Panc1 (cell line): ENCODE measurements around the gene FASTKD2. TPM values are rescaled to one million over a fixed set of nuclear protein-coding genes. Genes with fewer than 3 reads are reported as not detected.

ENCODE experiments used
- ATAC-seq: fragments of 200-7000 bp; cut with Tn5 transposase; 2 replicates; pipeline ENCODE4 v1.9.1; 2020; ENCODE audit warnings: mild to moderate bottlenecking, moderate library complexity
- BruUV-seq: library from RNA; stranded (reverse); fragments of 400-500 nt; replicated peaks from 2 replicates; lab custom pipeline; 2021; lab: Mats Ljungman, UMichigan
- CTCF ChIA-PET: fragments of 300-600 bp; sonication (Branson Sonifier 250); formaldehyde crosslinking; loops from one replicate; lab custom pipeline; 2022; ENCODE audit warnings: antibody characterized with exemption; lab: Charles Lee
- POLR2A ChIA-PET: fragments of 300-600 bp; sonication (Branson Sonifier 250); formaldehyde crosslinking; loops from one replicate; lab custom pipeline; 2022; ENCODE audit warnings: antibody characterized with exemption; lab: Charles Lee
- DNase-seq: peaks from one replicate; pipeline ENCODE4 v3.0.0-alpha.2; 2010; ENCODE audit warnings: low read depth, low spot score
- H3K27ac ChIP-seq: 2 replicates; pipeline ENCODE4 v1.5.1; 2011; ENCODE audit warnings: mild to moderate bottlenecking, low read length, inconsistent platforms
- H3K27me3 ChIP-seq: fragments of 200-500 bp; sonication (Bioruptor generic); 2 replicates; pipeline ENCODE4 v1.6.0; 2014; ENCODE audit warnings: low read length, inconsistent platforms; ENCODE audit not compliant: control insufficient read depth, insufficient read depth
- H3K36me3 ChIP-seq: fragments of 200-500 bp; sonication (Bioruptor generic); 2 replicates; pipeline ENCODE4 v1.5.1; 2014; ENCODE audit warnings: inconsistent platforms, mild to moderate bottlenecking, low read length, moderate library complexity; ENCODE audit not compliant: control insufficient read depth, insufficient read depth
- H3K4me1 ChIP-seq: 2 replicates; pipeline ENCODE4 v1.5.1; 2011; ENCODE audit warnings: inconsistent platforms, mild to moderate bottlenecking, low read length, moderate library complexity; ENCODE audit not compliant: control insufficient read depth, insufficient read depth
- H3K4me3 ChIP-seq, 2 experiments: 2 replicates each; pipeline ENCODE4 v1.5.1; 2011 to 2012; ENCODE audit warnings: low read depth in 2 of 2, low read length in 2 of 2, mild to moderate bottlenecking in 2 of 2, inconsistent platforms in 1 of 2, moderate library complexity in 1 of 2
- H3K9me3 ChIP-seq: fragments of 200-500 bp; sonication (Bioruptor generic); 2 replicates; pipeline ENCODE4 v1.5.1; 2014; ENCODE audit warnings: low read depth, mild to moderate bottlenecking, inconsistent platforms, low read length, moderate library complexity; ENCODE audit not compliant: control insufficient read depth, insufficient read depth
- CTCF ChIP-seq: fragments of 450-650 bp; IDR thresholded peaks from 2 replicates; pipeline ENCODE4 v1.5.1; 2017; ENCODE audit warnings: mild to moderate bottlenecking
- POLR2AphosphoS5 ChIP-seq: IDR thresholded peaks from 2 replicates; pipeline ENCODE4 v1.6.1; 2012; ENCODE audit warnings: mild to moderate bottlenecking, low read depth, low read length, moderate library complexity
- REST ChIP-seq, 2 experiments: IDR thresholded peaks; 2 replicates each; pipeline ENCODE4 v1.6.1; 2011 to 2012; ENCODE audit warnings: low read depth in 2 of 2, control low read depth in 1 of 2, low read length in 1 of 2, mild to moderate bottlenecking in 1 of 2, moderate library complexity in 1 of 2; ENCODE audit not compliant: insufficient read depth in 1 of 2
- SIN3A ChIP-seq: IDR thresholded peaks from 2 replicates; pipeline ENCODE4 v1.6.1; 2012; ENCODE audit warnings: low read depth, mild to moderate bottlenecking, low read length, moderate library complexity, borderline replicate concordance; ENCODE audit not compliant: insufficient read depth
- TCF7L2 ChIP-seq: IDR thresholded peaks from 2 replicates; pipeline ENCODE4 v1.6.1; 2011; ENCODE audit warnings: mild to moderate bottlenecking, low read depth, low read length, inconsistent platforms
- in situ Hi-C: cut with HindIII; loops from 2 replicates; pipeline ENCODE4 v1.10.0; 2016; ENCODE audit warnings: low sequenced_read_pairs, low pct_unique_long_range_greater_than_20kb
- intact Hi-C: fragments of 100-400 bp; cut with micrococcal nuclease; formaldehyde crosslinking; loops from one replicate; pipeline ENCODE4 v1.10.0; 2022; ENCODE audit not compliant: unreplicated experiment
- total RNA-seq: library from RNA; stranded (reverse); gene quantifications from one replicate; pipeline ENCODE4 v1.2.1, GENCODE V29; 2021; ENCODE audit not compliant: unreplicated experiment

Gene FASTKD2
- total RNA-seq, 1 experiment from 2014 or later: 20.5 TPM

GRCh38 chr2:206723288-206723687, 42.1 kb upstream of the FASTKD2 start:
- BruUV-seq: no TSS peak
- ATAC-seq: no peak

GRCh38 chr2:206727287-206727686, 38.1 kb upstream of the FASTKD2 start:
- intact Hi-C loops: no loop called here
- ChIA-PET CTCF (no interaction called here), POLR2A (no interaction called here)
- no peaks in the 10 kb centered on the region for H3K4me1 ChIP-seq
- no peak for ATAC-seq
- in situ Hi-C loops: no loop called here
- H3K36me3 ChIP-seq: no peaks in the 10 kb centered on the region
- H3K4me3 ChIP-seq: no peak overlapping the region
- BruUV-seq: no TSS peak
- DNase-seq: no peak
- no peaks in the 10 kb centered on the region for H3K9me3 ChIP-seq
- TF ChIP-seq CTCF: no peak
- no peak for TF ChIP-seq TCF7L2
- no peak for TF ChIP-seq SIN3A
- no peak for TF ChIP-seq POLR2AphosphoS5
- TF ChIP-seq REST (IDR thresholded peaks at IDR 0.05; ENCODE audit: insufficient read depth in 1 of 2, low read depth in 2 of 2, low read length in 1 of 2): no peak
- H3K27ac ChIP-seq: no peak overlapping the region
- no peaks in the 10 kb centered on the region for H3K27me3 ChIP-seq

More at GRCh38 chr2:206723288-206723687, 42.1 kb upstream of the FASTKD2 start:
- H3K9me3 ChIP-seq: no peaks in the 10 kb centered on the region
- intact Hi-C loops: no loop called here
- no peak overlapping the region for H3K4me3 ChIP-seq
- H3K36me3 ChIP-seq: no peaks in the 10 kb centered on the region
- CTCF ChIA-PET: no interaction called here
- no peak for DNase-seq
- in situ Hi-C loops: no loop called here
- POLR2A ChIA-PET: no interaction called here
- no peaks in the 10 kb centered on the region for H3K27me3 ChIP-seq
- H3K27ac ChIP-seq: no peak overlapping the region
- no peaks in the 10 kb centered on the region for H3K4me1 ChIP-seq
- TF ChIP-seq CTCF (no peak), REST (IDR thresholded peaks at IDR 0.05; ENCODE audit: insufficient read depth in 1 of 2, low read depth in 2 of 2, low read length in 1 of 2) (no peak), SIN3A (no peak), POLR2AphosphoS5 (no peak), TCF7L2 (no peak)
